Measurements from ENCODE around the gene PPP1R9A.
A peak's percentile ranks its signal among the peaks of the same experiment; 100 is the strongest.

Gene PPP1R9A

DNA sequence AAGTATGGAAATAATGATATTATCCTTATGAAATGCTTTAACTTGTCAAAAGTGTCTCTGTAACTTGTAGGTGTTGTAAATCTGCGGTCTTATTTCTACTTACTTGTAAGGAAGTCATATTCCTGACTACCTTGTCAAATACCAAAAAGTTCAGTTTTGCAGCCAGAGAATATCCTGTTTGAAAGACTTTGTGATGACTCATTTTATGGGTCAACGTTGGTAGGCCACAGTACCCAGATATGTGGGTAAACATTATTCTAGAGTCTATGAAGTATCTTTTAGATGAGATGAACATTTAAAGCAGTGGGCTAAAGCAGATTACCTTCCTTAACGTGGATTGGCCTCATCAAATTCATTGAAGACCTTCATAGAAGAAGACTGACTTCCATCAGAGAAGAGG, 195.3 kb downstream of the PPP1R9A start:
- no peak for DNase-seq

DNA sequence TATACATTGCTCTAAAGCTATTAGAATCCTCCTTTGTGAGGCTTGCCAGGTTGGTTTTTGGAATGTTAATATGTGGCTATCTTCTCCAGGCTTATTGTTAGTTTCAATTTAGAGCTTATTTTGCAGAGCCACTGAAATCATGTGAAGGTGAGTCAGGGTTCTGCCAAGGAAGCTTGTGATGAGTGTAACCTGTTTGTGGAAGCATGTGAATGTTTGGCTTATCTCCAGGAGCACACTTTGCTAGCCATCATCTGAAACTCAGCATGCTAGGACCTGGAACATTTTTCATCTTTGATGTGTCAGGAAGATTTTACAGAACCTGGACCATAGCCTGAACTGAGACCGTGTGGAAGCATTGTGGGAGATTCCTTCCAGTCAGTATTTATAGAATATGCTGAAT, 197.3 kb downstream of the PPP1R9A start:
- DNase-seq: no peak

DNA sequence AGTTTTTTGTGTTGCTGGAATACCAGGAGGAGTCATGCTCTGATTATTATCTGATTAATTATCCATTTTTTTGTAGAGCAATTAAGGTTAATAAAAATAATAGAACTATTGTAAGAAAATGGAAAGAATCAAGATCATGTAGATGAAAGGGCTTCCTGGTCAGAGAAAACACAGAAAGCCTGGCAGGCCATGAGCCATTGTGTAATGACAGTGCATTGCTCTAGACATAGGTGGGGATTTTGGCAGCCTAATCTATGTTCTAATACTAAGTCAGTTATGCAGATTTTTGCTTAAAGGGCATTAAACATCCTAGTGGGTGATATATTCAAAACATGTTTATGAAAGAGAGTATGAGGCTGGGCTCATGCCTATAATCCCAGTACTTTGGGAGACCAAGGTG, 198.2 kb downstream of the PPP1R9A start:
- DNase-seq: no peak

DNA sequence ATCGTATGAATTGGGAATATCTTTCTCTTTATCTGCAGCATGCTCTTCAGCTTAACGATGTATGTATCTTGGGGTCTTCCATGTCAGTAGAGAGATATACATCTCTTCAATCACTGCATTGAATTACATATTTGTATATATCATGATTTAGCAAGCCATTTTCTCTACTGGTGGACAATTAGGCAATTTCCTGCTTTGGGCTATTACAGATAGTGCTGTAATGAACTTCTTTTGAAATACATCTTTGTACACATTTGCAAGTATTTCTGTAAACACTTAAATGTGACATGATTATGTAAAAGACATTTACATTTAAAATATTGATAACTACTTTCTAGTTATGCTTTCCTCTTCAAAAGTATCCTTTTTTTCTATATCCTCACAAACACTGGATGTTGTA, 199.0 kb downstream of the PPP1R9A start:
- DNase-seq: no peak

DNA sequence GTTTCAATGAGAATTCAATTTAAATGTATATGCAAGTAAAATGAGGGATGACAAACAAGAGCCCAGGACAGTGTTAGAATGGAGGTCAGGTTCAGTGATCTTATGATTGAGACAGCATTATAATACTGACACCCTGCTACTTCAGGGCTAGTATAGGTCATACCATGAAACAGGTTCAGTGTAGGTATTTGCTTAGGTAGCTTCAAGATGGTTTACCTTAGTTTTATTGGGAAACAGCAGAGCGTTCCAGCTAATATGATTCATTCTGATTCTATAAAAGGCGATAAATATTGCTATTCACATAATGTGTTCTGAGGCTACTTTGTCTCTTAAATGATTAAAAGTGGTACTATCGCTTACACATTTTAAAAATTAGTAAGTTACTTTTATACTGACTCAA, 203.3 kb downstream of the PPP1R9A start:
- DNase-seq: no peak

DNA sequence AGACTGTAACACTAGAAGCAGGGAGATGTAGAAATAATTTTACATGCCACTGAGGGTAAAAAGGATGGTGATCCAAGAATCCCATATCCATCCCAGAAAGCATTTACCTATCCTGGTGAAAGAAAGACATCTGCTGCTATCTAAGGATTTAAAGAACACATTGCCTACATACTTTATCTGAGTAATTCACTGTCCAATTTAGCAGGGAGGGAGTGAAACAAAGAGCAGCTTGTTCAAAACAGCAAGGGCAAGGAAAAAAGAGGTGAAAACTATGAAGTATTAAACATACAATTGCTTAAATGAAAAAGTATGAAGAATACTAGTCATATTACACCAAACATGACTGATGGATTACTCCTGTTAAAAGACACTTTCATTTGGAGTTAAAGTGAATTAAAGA, 206.2 kb downstream of the PPP1R9A start:
- DNase-seq: no peak

DNA sequence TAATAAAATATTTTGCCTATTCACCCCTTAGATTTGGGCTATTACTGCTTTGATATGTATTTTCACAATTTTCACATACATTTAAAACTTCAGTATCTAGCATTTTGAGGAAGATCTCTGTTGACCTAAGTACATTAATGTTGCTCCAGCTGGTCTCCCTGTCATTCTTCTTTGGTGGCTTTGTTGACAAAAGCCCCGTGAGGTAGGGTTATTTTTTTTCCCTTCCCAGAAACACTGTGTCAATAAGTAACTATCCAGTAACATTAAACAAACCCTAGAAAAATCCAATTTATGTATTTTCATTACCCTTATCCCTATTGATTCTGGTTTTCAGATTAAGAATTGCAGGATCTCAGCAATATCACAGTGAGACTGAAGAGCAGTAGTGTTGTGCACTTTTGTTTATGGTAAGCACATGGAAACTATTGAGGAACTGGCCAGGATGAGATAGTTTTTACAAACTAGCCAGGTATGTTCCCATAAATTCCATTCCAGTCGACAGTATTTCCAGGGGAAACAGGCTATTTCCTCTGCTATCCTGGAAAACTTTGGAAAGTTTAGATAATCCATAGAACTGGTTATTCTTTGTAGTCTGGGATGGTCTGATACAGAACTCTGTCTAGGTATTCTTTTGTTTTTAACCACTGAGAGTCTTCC, 218.8 kb downstream of the PPP1R9A start:
- no peak for DNase-seq

DNA sequence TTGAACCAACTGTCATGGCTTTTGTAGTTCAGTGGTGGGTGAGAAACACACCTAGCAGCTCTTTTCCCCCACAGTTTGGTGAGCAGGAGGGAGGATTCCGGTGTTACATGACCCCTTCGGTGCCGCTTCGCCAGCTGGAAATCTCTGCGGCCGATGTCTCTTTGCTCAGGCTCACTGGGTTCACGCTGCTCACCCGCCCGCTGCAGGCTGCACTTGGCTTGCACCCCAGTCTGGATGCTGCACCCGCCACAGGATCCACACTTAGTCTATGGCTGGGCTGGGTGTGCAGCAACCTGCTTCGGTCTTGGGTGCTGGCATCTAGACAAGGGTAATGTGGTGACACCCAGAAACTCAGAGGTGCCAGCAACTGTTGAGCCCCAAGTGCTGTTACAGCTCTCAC, 225.1 kb downstream of the PPP1R9A start:
- DNase-seq: no peak

DNA sequence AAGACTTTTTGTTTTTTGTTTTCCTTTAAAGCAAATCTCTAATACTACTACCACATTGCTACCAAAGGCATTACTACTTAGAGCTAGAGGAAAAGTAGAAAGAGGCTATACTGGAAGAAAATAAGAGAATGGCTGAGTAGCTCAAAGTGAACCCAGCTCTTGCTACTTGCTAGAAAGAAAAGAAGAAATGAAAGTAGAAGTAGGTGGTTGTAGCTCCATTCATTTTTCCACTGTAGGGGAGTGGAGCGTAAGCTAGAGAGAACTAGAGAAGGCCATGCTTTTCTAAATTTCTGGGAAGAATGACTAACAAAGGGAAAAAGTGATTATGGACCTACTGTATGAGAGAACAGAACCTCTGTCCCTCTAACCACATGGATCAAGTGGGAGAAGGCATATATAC, 232.5 kb downstream of the PPP1R9A start:
- no peak for DNase-seq

DNA sequence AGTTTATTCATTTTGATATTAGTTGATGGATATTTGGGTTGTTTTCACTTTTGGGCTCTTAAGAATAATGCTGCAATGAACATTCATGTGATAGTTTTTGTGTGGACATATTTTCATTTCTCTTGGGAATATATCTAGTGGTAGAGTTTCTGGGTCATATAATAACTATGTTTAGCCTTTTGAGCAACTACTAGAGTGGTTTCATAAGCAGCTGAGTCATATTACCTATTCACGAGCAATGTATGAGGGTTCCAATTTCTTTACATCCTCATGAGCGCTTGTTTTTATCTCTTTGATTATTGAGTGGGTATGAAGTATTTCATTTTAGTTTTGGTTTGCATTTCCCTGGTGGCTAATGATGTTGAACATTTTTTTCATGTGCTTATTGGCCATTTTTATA, 234.4 kb downstream of the PPP1R9A start:
- DNase-seq: no peak

DNA sequence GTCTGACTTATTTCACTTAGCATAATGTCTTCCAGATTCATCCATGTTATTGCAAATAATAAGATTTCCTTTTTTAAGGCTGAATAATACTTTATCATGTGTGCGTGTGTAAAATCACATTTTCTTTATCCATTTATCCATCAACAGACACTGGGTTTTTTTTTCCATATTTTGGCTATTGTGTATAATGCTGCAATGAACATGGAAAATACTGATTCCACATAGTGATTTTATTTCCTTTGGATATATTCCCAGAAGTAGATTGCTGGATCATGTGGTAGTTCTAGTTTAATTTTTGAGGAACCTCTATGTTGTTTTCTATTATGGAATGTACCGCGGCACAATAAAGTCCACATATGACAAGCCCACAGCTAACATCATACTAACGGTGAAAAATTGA, 236.9 kb downstream of the PPP1R9A start:
- no peak for DNase-seq

DNA sequence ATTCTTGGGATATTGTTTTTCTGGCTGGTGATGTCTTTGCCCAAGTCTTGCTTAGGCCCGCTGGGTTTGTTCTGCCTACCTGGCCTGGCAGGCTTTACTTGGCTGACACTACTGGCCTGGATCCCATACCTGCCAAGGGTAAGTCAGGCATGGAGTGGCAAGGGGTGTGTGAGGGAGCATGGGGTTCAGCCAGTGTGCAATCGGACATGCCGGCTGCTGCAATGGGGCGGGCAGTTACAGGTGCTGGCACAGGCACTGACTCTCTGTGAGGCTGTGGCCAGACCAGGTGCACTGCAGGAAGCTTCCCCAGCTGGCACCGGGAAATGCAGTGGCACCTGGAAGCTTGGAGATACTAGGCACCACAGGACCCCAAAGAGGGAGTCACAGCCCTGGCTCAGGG, 248.6 kb downstream of the PPP1R9A start:
- DNase-seq: no peak

DNA sequence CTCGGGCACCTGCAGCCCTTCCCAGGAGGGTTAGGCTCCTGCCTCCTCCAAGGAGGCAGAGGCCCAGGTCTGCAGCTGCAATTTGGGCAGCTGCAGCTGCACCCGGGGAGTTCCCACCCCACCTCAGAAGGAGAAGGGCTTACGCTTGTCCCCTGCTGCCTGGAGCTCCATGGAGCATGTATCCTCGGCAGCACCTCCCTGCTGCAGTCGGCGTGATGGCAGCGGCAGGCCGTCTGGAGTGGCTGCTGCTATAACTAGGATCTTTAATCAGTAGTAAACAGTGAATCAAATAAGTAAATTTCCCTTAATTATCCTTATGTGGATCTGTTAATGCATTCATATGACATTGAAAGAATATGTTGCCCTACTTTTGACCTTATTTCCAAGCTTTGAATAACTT, 250.0 kb downstream of the PPP1R9A start:
- no peak for DNase-seq

DNA sequence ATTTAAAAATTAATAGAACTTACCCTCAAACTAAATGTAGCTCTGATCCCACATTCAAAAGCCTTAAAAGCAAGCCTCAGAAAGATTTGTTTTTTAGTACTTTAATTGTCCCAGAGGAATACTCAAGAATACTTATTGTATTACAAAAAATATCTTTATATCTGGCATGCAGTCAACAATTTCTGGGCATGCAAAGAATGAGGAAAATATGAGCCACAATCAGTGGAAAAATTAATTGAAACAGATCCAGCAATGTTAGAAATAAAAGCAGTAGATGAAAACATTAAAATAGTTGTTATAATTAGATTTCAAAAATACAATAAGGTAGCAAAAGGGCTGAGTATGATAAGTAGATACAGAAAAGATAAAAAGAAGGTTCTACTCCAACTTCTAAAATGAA, 262.3 kb downstream of the PPP1R9A start:
- DNase-seq: no peak

DNA sequence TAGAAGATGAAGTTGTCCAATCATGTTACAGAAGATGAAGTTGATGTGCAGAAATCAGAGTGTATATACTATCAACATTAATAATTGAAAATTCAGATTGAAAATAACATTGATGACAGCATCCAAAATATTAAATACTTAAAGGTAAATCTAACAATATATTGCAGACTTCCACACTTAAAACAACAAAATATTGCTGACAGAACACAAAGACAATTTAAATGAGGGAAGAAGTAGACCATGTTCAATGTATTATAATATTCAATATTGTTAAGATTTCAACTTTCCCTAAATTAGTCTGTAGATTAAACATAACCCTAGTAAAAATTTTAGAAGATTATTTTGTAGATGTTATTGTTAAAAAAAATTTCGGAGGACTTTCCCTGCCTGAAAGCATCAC, 265.0 kb downstream of the PPP1R9A start:
- no peak for DNase-seq

DNA sequence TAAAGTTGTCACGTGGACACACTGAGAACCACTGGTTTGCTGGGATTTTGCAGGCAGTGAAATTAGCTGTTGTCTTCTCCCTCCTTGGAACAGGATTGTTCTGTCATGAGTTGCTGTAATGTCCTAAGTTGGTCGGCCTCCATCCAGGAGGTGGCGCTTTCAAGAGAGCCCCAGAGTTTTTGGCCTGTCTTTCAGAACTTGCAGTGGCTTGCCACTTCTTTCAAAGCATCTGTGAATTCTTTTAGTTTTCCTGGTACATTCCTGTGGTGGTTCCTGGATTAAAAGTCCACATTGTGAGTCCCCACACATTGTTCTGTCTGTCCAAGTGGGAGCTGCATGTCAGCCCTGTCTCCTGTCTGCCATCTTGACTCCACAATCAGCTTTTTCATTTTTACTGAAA, 283.1 kb downstream of the PPP1R9A start:
- DNase-seq: no peak

DNA sequence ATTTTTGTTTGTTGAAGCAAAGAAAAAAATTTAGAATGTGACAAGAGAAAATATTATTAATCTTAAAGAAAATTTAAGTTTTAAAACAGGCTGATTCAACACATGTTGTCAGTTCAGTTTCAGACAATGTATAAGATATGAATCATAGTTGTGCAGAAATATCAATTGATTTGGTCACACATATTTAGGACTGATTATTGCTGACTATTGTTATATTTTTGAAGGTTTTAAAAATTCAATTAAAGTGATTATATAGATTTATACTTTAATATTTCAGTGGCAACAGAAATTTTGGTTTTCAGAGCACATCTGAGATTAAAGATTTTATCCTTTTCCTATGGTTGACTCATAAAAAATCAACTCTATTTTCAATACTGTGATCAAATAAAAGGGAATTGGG, 284.4 kb downstream of the PPP1R9A start:
- no peak for DNase-seq

DNA sequence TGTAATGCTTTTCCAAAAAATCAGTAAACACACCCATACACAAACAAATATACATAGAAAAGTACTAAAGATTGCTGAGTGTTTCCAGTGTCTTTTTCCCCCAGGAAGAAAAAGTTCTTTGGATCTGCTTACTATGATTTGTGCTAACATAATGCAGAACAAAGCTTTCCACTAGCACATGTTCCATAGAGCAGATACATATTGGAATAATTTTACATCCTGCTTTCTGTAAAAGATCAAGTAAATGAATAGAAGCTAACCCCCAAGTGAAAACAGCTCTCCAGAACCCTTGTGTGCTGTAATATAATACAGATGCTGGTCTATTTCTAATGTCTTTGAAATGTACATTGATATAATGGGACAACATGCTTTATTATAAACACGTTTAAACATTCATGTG, 291.5 kb downstream of the PPP1R9A start:
- DNase-seq: peak; percentile 52

DNA sequence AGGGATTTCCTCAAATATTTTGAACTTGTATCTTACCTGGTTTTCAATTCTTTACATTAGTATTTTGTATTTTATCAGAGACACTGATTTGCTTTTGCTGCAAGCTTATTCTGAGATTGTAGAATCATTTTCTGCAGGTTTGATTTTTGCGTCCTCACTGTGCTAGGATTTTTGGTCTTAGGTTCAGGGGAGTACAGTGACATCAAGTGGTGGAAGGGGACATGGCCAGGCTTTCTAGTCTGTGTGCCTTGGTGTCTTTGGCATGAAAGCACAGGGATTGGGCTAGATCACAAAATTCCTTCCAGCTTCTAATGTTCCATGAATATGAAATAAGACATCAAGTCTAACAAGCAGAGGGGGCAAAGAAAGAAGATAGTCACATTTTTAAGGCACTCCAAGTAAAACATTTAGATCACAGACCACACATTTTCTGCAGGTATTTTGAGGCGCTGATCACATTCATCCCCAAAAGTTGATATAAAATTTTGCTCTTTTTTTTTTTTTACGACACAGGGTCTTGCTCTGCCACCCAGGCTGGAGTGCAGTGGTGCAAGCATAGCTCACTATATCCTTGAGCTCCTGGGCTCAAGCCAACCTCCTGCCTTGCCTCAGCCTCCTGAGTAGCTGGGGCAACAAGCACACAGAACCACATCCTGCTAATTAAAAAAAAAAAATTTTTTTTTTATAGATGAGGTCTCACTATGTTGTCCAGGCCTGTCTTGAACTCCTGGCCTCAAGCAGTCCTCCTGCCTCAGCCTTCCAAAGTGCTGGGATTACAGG, 292.6 kb downstream of the PPP1R9A start:
- DNase-seq: peak; percentile 87

DNA sequence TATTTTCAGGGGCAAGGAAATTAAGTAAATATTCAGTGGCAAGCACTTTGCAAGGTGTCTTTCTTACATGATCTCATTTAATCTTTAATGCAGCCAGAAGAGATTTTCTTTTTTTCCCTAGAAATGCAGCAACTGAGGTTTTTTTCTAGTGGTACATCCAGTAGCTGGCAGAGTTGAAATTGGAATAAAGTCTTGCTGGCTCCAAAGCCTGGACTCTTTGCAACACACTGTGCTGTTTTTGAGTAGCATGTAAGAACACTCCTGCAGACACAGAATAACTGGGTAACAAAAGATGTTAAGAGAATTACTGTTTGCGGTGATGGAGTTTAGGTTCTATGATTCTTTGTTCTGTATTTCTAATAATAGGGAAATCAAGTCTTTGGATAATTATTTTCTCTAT, 293.3 kb downstream of the PPP1R9A start:
- no peak for DNase-seq

DNA sequence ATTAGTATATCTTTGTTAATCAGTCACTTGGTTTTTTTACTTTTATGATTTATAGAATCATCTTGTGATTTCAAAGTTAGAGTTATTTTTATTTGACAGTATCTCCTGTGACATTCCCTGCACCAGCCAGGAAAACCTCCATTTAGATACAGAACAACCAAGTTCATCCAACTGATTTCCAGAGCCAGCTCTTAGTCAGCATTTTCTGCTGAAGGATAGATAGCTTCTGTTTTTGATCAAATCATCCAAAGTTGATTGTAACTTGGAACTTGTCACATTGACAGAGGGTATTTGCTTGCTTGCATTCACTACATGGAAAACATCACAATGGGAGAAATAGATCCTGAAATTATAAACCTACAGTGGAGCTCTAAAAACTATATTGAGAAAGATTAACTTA, 294.3 kb downstream of the PPP1R9A start:
- DNase-seq: no peak

DNA sequence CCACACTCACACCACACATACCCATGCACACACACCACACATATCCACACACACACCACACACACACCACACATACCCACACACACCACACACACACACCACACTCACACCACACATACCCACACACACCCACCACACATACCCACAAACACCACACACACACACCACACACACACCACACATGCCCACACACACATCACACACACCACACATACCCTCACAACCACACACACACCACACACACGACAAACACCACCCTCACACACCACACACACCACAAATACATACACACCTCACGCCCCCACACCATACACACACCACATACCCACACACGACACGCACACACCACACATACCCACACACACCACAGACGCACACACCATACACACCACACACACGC, 297.2 kb downstream of the PPP1R9A start:
- DNase-seq: no peak

DNA sequence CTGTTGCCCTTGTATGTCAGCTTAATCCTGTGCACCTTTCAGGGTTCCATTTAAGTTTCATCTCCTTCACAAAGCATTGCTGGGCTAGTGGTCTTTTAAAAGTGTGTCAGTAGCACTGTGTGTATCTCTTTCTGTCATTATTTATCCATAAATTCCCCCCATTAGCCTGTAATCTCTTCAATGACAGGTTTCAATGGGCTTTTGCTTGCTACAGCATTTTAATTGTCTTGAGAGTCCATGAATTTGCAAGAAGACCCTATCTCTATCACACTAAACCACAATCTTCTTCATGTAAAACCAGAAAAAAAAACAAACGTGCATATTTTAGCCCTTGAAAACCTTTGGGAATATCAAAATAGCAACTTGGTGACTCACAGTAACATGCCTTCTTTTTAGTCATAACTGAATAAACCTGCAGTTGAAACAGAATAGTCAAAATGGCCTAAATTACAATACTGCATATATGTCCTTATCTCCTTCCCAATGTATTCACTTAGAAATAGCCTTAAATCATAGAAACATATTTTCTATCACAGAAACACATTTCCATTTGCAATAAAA, 298.4 kb downstream of the PPP1R9A start:
- DNase-seq: no peak

DNA sequence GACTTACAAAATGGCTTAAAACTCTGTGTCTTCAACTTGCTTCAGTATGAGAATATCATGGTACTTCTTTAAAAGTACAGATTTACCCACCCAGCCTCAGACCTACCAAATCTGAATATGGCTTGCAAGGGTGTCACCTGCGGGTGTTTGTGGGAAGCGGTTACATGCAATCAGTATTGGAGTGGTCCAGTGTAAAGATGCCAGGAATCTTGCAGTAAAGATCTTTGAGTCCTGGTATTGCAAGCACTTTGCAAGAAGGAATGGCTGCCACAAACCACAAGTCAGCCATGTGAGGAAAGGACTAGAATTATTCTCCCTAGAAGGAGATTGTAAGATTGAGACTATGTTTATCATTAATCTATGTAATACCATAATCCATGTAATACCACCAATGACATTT, 301.9 kb downstream of the PPP1R9A start:
- peak; percentile 21 for DNase-seq

DNA sequence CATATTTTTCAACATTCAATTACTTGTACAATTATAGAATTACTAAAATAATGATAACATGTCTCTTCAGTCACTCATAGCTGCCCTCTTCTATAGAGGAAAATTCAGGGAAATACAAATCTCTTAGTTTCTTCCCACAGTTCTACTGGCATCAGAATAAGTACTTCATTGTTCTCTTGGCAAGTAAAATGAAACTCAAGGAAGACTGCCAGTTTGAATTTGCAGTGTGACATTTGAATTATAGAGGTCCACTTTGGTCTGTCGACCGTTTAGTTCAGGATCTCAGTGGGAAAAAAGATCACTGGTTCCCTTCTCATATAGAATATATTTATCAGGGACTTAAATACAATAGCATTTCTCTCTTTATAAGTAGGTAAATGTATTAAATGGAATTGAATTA, 302.4 kb downstream of the PPP1R9A start:
- peak; percentile 69 for DNase-seq

All from eye (tissue), 1 donor.